NCI-H1694 (cell line): Measurements from ENCODE around the gene ASPN.

Experiments used
- DNase-seq: peaks from one replicate; lab custom pipeline; 2025; lab: John Stamatoyannopoulos, UW

Gene ASPN

DNA sequence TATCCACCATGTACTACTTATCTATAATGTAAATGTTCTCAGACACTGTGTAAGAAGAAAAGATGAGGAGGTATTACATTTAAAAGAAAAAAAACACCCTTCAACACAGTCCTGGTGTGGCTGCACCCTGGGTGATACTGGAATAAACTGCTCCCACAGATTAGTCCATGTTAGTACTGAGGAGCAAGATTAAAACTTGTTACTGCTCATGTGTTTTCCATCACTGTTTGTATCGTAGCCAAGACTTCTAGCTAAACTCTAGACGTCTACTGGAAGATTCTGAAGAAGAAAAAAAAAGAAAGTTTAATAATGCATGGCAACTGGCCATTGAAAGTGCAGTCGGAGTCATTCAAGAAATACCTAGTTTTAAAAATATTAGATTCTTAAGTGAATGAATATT, at the start of gene ASPN:
Gene ASPN (minus strand): TSS at position 178 of the 400 bp plus-strand sequence.
- DNase-seq: no peak

DNA sequence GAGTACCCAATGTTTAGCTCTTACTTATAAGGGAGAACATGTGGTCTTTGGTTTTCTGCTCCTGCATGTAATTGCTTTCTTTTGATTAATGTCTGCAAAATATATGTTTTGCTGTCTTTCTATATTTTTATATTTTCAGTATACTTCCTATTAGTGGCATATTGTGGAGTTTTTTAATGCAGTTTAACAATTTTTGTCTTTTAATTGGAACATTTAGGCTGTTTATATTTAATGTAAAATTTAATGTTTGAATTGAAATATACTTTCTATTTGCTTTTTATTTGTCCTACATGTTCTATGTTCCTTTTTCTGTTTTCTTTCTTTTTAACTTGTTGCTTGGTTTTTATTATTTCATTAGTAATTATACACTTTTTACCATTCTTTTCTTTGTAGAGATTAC, 48.6 kb upstream of the ASPN start:
- DNase-seq: no peak

DNA sequence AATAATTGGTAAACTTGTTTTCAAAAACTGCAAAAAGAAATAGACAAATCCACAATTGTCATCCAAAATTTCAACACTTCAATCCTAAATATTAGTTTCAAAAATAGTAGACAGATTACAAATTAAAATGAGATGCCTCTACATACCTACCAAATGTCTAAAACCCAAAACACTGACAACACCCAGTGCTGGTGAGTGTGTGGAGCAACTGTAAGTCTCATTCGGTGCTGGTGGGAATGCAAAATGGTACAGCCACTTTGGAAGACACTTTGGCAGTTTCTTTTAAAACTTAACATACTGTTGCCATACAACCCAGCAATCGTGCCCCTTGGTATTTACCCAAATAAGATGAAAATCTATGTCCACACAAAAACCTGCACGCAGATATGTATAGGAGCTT, 46.8 kb upstream of the ASPN start:
- no peak for DNase-seq

DNA sequence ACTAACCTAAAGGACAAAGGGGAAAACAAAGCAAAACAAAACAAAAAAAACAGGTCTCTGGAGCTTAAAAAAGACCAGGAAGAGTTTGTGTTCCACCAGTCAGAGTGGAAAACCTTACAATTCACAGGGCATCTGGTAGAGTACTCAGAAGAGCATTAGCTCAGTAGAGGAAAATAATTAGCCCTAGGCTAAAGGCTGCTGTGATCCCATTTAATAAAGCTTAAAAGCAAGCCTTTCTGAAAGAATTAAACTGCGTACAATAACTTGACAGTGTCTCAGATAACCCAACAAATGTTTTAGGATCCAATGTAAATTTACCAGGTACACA, 46.2 kb upstream of the ASPN start:
- DNase-seq: no peak

DNA sequence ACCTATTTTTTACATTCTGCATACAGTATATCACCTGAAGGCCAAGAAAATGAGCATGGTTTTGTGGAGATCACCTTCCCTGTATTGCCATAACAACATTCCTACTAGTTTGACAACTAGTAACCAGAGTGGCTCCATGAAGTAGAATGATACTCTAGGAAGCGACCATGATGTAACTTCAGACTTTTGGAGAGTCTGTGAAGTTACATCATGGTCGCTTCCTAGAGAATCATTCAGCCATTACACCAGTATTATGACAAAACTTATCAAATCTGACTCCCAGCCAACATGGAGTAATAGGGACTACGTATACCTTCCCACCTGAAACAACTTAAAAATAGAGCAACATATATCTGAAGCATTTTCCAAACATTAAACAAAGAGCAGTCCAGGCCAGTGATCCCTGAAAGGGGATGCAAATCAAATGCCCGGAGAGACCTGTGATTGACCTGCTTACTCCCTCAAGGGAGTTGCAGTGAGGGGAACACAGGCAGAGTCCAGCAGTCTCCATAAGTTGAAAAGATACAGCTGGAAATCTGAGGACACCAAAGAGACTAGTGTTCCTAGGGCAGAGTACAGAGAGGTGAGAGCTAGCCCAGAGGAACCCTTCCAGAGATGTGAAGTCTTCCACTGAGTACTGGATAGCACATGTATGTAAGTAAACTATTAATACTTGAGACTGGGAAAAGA, 45.7 kb upstream of the ASPN start:
- no peak for DNase-seq

GRCh38 chr9:92527291-92527828, 45.1 kb upstream of the ASPN start:
- no peak for DNase-seq

GRCh38 chr9:92525306-92525705, 43.0 kb upstream of the ASPN start:
- DNase-seq: no peak

- DNase-seq: no peak
Measured at GRCh38 chr9:92524881-92525280, 42.6 kb upstream of the ASPN start.

- DNase-seq: no peak
Measured at GRCh38 chr9:92522983-92523970, 41.0 kb upstream of the ASPN start.

GRCh38 chr9:92520837-92521236, 38.5 kb upstream of the ASPN start:
- no peak for DNase-seq

DNA sequence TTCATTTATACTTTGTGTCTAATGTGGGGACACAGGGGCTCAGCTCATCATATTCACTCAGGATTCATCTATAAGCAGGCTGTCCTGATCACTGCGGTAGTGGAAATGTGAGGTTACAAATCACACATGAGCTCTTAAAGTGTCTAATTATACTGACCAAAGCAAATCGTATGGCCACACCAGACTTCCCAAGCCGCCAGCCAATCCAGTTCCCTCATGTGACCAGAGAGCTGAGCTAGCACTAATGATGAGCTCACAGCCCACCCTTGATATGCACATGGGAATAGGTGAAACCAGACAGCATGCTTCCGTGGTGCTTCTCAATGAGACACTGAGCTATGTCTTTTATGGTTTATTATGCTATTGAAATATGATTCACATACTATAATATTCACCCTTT, 35.9 kb upstream of the ASPN start:
- DNase-seq: no peak

DNA sequence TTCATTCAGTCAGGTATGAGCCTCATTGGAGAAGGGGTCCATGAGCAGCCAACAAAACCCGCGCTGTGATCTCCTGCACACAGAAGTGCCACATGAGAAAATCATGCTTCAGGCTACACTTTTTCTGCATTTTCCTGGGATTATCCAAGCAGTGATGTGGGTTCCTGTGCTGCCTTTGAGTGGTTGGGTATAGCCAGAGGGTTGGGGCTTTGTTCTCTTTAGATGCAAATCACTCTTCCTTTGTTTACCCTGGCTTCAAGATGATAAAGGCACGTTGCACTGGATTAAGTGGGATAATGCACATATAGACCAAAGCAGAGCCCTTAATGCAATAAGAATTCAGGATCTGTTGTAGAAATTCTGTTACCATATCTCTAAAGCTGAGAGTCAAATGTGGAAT, 34.7 kb upstream of the ASPN start:
- DNase-seq: no peak

DNA sequence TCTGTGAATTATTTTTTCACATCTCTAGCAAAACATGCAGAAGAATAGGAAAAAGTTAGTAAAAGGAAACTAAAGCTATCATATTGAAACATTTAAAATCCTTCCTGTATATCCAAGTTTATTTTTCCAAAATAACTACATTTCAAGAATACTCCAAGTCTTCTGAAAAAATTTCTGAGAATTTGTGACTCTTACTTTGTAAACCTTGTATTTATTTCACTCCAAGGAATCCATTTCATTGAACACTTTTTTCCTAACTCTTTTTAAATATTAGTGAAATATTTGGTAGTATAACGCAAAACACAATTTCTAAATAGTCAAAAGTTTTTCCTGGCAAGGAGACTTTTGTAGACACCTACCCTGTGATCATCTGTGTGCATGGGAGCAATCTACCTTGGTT, 34.2 kb upstream of the ASPN start:
- no peak for DNase-seq

DNA sequence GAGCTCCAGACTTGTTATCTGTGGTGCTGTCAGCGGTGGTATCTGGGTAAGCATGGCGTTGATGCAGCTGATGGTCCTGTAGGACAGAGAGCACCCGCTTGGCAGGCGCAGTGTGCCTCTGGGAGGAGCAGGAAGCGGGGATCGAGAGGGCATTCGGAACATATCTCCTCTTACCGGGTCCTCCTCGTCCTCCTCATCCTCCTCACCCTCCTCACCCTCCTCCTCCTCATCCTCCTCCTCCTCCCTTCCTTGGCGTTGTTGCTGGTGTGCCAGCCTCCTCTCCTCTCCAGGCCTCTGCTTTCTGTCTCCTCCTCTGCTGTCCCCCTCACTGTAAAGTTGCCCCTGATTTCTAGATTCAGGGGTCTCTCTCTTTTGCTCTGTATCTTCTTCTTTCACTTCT, 32.3 kb upstream of the ASPN start:
- DNase-seq: no peak

DNA sequence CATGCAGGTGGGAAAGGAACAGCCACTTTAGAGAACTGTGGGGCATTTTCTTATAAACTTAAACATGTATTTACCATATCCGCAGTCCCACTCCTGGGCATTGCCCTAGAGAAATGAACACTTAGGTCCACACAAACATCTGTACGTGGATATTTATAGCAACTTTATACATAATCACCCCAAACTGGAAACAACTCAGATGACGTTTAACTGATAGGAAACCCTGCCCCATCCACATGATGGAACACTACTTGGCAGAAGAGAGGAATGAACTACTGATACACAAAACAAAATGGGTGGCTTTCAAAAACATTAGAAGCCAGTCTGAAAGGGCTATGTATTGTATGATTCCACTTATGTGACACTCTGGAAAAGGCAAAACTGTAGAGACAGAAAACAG, 31.0 kb upstream of the ASPN start:
- no peak for DNase-seq

DNA sequence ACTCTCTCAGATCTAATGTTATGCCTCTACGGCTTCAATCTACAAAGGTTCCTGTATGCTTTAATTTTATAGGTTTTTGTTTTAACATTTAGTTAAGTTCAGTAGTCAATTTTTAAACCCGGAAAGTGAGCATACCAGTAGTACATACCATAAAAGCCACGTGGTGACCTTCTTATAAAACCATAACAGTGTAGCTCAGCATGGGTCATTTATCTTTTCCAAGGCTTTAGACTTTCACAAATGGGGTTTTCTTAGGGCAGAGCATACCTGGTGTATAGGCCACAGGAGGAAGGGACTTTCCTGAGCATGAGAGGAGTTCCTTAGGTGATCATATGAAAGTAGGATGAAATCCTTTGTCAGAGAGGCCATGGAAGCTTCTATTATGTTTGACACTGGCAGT, 30.3 kb upstream of the ASPN start:
- no peak for DNase-seq

- no peak for DNase-seq
Measured at GRCh38 chr9:92510747-92511146, 28.4 kb upstream of the ASPN start.

DNA sequence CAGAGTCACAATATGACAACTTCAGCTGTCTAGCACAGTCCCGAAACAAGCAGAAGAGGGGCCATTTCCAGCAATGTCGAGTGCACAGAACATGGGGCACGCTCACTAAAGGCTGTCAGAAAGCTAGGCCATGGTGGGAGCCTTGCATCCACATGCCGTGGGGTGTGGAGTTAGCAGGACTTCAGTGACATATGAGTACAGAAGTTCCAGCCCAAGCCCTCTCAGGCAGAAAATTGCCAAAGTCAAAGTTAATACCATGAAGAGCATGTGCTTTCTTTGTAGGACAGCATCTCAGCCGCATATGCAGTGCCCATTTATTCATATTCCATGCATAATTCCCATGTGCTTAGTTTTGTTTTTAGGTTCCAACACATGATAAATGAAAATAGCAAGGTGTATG, 26.7 kb upstream of the ASPN start:
- no peak for DNase-seq

DNA sequence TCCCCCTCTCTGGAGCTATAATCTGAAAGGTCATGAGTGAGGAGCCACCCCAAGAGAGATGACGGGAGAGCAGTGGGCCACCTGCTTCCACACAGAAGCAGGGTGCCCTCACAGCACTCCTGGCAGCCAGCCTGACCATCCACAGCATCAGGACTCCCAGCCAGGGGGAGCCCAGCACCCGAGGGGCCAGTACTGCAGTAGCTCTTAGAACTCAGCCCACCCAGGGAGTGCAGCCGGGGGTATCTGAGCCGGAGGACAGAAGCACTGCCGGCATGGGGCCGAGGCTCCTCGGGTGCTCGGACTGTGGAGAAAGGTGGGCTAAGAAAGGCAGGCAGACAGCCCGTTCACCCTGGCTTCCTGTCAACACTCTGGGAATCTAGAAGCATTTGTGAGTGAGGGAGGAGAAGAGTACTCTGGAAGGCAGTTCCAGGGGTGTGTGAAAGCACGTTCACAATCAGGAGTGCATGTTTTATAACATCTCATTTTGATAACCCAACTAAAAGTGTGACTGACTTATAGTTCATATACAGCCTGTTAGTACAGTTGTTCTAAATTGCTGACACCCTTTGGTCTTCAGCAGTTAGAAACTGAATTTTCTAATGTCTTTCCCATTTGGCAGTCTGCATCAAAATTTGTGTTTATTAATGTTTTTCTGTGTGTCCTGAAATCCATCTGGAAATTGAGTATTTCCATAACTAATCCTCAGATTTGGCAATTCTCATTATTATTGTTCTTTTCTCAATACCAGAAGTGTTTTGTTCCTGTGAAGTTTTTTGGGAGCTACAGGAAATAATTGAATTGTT, 25.9 kb upstream of the ASPN start:
- DNase-seq: no peak

GRCh38 chr9:92507496-92507895, 25.2 kb upstream of the ASPN start:
- DNase-seq: no peak

DNA sequence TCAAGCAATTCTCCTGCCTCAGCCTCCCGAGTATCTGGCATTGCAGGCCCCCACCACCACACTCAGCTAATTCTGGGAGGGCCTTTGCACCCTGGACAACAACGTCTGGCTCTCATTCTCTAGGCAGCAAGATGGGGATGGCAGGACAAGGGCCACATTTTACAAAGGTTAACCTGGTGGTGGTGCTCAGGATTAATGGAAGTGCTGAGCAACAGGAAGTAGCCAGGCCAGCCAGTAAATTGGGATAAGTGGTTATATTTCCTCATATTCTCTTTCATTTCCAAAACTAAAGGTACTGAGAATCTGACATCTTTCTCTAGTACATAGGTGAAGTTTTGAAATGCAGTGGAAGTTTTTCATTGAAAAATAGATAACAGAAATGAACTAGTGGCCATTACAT, 24.7 kb upstream of the ASPN start:
- no peak for DNase-seq

DNA sequence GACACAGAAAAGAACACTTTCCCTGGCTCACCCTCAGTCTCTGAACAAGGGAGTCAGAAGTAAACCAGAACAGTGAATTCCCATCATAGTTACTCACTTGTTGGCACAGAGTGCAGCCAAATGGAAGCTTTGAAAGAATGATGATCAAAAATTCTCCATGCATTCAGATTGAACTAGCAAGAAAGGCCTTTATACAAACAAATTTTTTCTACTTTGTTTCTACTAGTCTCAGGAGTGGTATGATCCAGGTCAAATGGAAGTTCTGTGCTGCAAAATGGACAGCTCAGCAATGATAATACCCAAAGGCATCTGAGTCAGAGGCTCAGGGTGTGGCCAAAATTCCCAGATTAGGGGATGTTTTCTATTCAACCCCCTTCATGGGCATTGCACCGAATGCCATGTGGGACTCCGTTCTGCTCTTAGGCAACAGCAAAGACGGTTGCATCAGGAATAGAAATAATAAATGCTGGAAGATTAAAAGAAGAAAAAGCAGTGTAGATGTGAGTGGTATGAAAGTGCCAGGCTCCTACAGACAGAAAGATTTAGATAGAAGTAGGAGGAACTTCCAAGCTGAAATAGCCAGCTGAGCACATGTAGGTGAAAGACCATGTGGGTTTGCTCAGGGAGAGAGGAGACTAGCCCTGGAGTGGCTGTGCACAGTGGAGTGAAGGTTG, 24.0 kb upstream of the ASPN start:
- DNase-seq: no peak
